Activated naive CD4-positive, alpha-beta T cell treated with anti-CD3 and anti-CD28 coated beads, Interleukin-2, amount 50 U/mL, for 24 hours (primary cell): ENCODE results near the gene DNER.
"Not testable (repeated sequence)": the region's sequence is repeated elsewhere in the genome, so short reads cannot be mapped to it uniquely, and the experiment has no call there.

Source experiments
- H3K27ac Mint-ChIP-seq: one replicate; pipeline ENCODE4 v1.8.0; 2021; ENCODE audit warnings: mild to moderate bottlenecking, mixed read lengths
- H3K27me3 Mint-ChIP-seq: one replicate; pipeline ENCODE4 v1.8.0; 2021; ENCODE audit warnings: mixed read lengths
- H3K36me3 Mint-ChIP-seq: one replicate; pipeline ENCODE4 v1.8.0; 2021; ENCODE audit warnings: mixed read lengths
- H3K4me1 Mint-ChIP-seq: one replicate; pipeline ENCODE4 v1.8.0; 2021; ENCODE audit warnings: mixed read lengths
- H3K4me3 Mint-ChIP-seq: one replicate; pipeline ENCODE4 v1.8.0; 2021; ENCODE audit warnings: mild to moderate bottlenecking, mixed read lengths
- H3K9me3 Mint-ChIP-seq: one replicate; pipeline ENCODE4 v1.8.0; 2021; ENCODE audit warnings: mixed read lengths

Gene DNER

GRCh38 chr2:229376866-229377265 is 337.5 kb downstream of the DNER start:
- H3K4me3 Mint-ChIP-seq = no peak overlapping the region
- H3K27me3 Mint-ChIP-seq = peaks cover 8% of the 10 kb centered on the region
- H3K27ac Mint-ChIP-seq = no peak overlapping the region
- H3K4me1 Mint-ChIP-seq = no peaks in the 10 kb centered on the region
- no peaks in the 10 kb centered on the region for H3K36me3 Mint-ChIP-seq
- peaks cover 5% of the 10 kb centered on the region for H3K9me3 Mint-ChIP-seq

DNA sequence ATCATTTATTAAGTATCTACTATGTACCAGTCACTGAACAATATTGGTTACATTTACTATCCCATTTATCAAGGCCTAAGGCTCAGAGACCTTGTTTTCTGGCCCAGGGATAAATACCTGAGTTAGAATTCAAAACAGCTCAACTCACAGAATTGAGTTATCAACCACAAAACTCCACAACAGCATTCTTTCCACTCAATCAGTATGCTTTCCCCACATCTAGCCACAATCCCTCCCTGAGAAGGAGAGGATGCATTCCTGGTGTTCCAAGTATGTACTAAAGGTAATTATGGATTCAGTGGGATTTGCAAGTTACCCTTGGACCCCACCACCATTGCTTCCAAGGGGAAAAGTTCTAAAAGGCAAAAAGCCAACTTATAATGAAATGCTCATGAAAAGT is 339.1 kb downstream of the DNER start:
- Mint-ChIP-seq H3K4me1 (no peaks in the 10 kb centered on the region), H3K36me3 (no peaks in the 10 kb centered on the region), H3K27ac (no peak overlapping the region), H3K27me3 (peaks cover 10% of the 10 kb centered on the region), H3K9me3 (peaks cover 5% of the 10 kb centered on the region), H3K4me3 (no peak overlapping the region)

- H3K4me1 Mint-ChIP-seq, H3K27ac Mint-ChIP-seq, H3K4me3 Mint-ChIP-seq, H3K9me3 Mint-ChIP-seq, H3K36me3 Mint-ChIP-seq, H3K27me3 Mint-ChIP-seq: not testable (repeated sequence)
Observed at GRCh38 chr2:229373311-229373710, 341.0 kb downstream of the DNER start.

- Mint-ChIP-seq H3K27me3 (peaks cover 7% of the 10 kb centered on the region), H3K4me3 (no peak overlapping the region), H3K9me3 (no peaks in the 10 kb centered on the region), H3K36me3 (no peaks in the 10 kb centered on the region), H3K4me1 (no peaks in the 10 kb centered on the region), H3K27ac (no peak overlapping the region)
Observed at GRCh38 chr2:229372207-229372606, 342.1 kb downstream of the DNER start.

- Mint-ChIP-seq H3K27ac (no peak overlapping the region), H3K9me3 (no peaks in the 10 kb centered on the region), H3K27me3 (peaks cover 7% of the 10 kb centered on the region), H3K4me1 (no peaks in the 10 kb centered on the region), H3K4me3 (no peak overlapping the region), H3K36me3 (no peaks in the 10 kb centered on the region)
Observed at GRCh38 chr2:229371086-229371485, 343.3 kb downstream of the DNER start.

GRCh38 chr2:229370509-229370908 is 343.8 kb downstream of the DNER start:
- H3K9me3 Mint-ChIP-seq = no peaks in the 10 kb centered on the region

DNA sequence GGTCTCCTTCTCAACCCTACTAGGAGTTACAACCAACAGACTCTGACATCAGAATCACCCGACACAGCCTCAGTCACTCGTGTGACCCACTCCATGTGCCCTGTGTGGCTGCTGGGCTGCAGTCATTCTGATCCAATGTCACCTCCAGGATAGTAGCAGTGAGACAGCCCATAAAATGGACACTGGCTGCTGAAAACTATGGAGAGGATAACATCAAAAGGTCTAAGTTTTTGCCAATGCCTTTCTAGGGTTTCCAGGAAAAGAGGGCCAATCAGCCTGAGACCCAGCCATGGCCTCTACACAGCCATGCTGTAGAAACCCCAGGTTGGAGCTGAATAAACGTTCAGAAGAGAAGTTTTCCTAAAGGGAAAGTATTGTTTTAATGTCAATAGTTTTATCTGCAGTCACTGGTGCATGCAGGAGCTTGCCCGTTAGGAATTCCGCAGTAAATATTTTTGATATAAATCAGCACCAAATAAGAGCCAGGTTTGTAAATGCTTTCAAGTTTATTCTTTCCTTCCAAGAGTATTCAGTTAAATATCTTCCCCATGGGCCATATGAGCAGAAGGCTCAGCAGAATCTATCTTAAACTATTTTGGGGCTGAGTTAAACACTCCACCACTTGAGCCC is 351.1 kb downstream of the DNER start:
- Mint-ChIP-seq H3K27ac (no peak overlapping the region), H3K36me3 (no peaks in the 10 kb centered on the region), H3K4me1 (no peaks in the 10 kb centered on the region), H3K27me3 (no peaks in the 10 kb centered on the region), H3K9me3 (no peaks in the 10 kb centered on the region), H3K4me3 (no peak overlapping the region)

More at GRCh38 chr2:229370509-229370908, 343.8 kb downstream of the DNER start:
- Mint-ChIP-seq H3K36me3 (no peaks in the 10 kb centered on the region), H3K27ac (no peak overlapping the region), H3K4me1 (no peaks in the 10 kb centered on the region), H3K27me3 (peaks cover 5% of the 10 kb centered on the region), H3K4me3 (no peak overlapping the region)

DNA sequence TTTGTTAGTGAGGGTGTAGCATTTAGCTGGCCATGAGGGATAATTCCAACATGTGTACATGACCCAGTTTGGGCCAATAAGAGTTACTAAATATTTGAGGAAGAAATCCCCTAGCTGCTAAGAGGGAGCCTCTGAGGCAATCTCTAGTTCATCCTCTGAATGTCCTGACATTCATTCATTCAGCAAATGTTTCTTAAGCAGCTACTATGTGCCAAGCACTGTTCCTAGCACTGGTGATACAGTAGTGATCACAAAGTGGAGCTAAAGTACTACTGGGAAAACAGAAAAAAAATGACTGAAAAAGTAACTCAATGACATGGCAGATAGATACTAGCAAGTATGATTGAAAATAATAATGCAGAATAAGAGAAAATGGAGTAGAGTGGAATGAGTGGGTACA is 363.5 kb downstream of the DNER start:
- peaks cover 3% of the 10 kb centered on the region for H3K27me3 Mint-ChIP-seq
- H3K36me3 Mint-ChIP-seq = no peaks in the 10 kb centered on the region
- no peaks in the 10 kb centered on the region for H3K4me1 Mint-ChIP-seq

GRCh38 chr2:229350117-229350805 is 364.1 kb downstream of the DNER start:
- no peak overlapping the region for H3K27ac Mint-ChIP-seq
- H3K4me3 Mint-ChIP-seq = no peak overlapping the region
- peaks cover 3% of the 10 kb centered on the region for H3K27me3 Mint-ChIP-seq
- no peaks in the 10 kb centered on the region for H3K36me3 Mint-ChIP-seq
- H3K4me1 Mint-ChIP-seq = no peaks in the 10 kb centered on the region
- H3K9me3 Mint-ChIP-seq = no peaks in the 10 kb centered on the region

More for the DNA sequence above, 363.5 kb downstream of the DNER start:
- Mint-ChIP-seq H3K4me3 (no peak overlapping the region), H3K9me3 (no peaks in the 10 kb centered on the region), H3K27ac (no peak overlapping the region)

DNA sequence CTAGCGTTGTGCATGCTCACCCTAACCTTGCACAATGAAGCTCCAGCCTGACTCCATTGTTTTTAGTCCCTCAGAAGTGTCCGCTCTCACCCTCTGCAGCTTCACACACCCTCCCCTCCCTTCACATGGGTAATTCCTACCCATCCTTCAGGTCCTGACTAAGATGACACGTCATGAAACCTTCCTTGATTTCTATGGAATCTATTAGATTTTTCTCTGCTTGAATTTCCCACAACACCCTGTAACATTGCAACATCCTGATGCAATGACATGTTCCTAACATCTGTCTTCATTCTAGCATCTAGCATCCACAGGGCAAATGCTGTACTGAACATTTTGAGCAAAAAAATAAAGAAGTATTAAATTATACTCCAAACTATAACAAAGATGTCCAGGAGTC is 366.2 kb downstream of the DNER start:
- Mint-ChIP-seq H3K27ac (no peak overlapping the region), H3K9me3 (no peaks in the 10 kb centered on the region), H3K36me3 (no peaks in the 10 kb centered on the region)

GRCh38 chr2:229346816-229347540 is 367.4 kb downstream of the DNER start:
- peaks cover 3% of the 10 kb centered on the region for H3K27me3 Mint-ChIP-seq
- no peaks in the 10 kb centered on the region for H3K4me1 Mint-ChIP-seq
- H3K27ac Mint-ChIP-seq = no peak overlapping the region
- H3K9me3 Mint-ChIP-seq = no peaks in the 10 kb centered on the region
- no peak overlapping the region for H3K4me3 Mint-ChIP-seq
- no peaks in the 10 kb centered on the region for H3K36me3 Mint-ChIP-seq

More for the DNA sequence above, 366.2 kb downstream of the DNER start:
- H3K27me3 Mint-ChIP-seq = peaks cover 3% of the 10 kb centered on the region
- no peak overlapping the region for H3K4me3 Mint-ChIP-seq
- no peaks in the 10 kb centered on the region for H3K4me1 Mint-ChIP-seq

GRCh38 chr2:229344955-229345354 is 369.4 kb downstream of the DNER start:
- Mint-ChIP-seq H3K27ac (no peak overlapping the region), H3K4me1 (no peaks in the 10 kb centered on the region), H3K9me3 (no peaks in the 10 kb centered on the region), H3K27me3 (peaks cover 3% of the 10 kb centered on the region), H3K36me3 (no peaks in the 10 kb centered on the region), H3K4me3 (no peak overlapping the region)

- peaks cover 1% of the 10 kb centered on the region for H3K27me3 Mint-ChIP-seq
- H3K36me3 Mint-ChIP-seq = no peaks in the 10 kb centered on the region
Observed at GRCh38 chr2:229344151-229344551, 370.2 kb downstream of the DNER start.

GRCh38 chr2:229343661-229344060 is 370.7 kb downstream of the DNER start:
- H3K9me3 Mint-ChIP-seq = no peaks in the 10 kb centered on the region
- H3K4me1 Mint-ChIP-seq = no peaks in the 10 kb centered on the region
- no peak overlapping the region for H3K27ac Mint-ChIP-seq
- no peak overlapping the region for H3K4me3 Mint-ChIP-seq
- no peaks in the 10 kb centered on the region for H3K36me3 Mint-ChIP-seq
- no peaks in the 10 kb centered on the region for H3K27me3 Mint-ChIP-seq

More at GRCh38 chr2:229344151-229344551, 370.2 kb downstream of the DNER start:
- no peaks in the 10 kb centered on the region for H3K4me1 Mint-ChIP-seq
- H3K9me3 Mint-ChIP-seq = no peaks in the 10 kb centered on the region
- H3K27ac Mint-ChIP-seq = no peak overlapping the region
- H3K4me3 Mint-ChIP-seq = no peak overlapping the region

- no peak overlapping the region for H3K4me3 Mint-ChIP-seq
- no peaks in the 10 kb centered on the region for H3K4me1 Mint-ChIP-seq
- H3K9me3 Mint-ChIP-seq = no peaks in the 10 kb centered on the region
- H3K27ac Mint-ChIP-seq = no peak overlapping the region
- no peaks in the 10 kb centered on the region for H3K27me3 Mint-ChIP-seq
- no peaks in the 10 kb centered on the region for H3K36me3 Mint-ChIP-seq
Observed at GRCh38 chr2:229342376-229342775, 372.0 kb downstream of the DNER start.

DNA sequence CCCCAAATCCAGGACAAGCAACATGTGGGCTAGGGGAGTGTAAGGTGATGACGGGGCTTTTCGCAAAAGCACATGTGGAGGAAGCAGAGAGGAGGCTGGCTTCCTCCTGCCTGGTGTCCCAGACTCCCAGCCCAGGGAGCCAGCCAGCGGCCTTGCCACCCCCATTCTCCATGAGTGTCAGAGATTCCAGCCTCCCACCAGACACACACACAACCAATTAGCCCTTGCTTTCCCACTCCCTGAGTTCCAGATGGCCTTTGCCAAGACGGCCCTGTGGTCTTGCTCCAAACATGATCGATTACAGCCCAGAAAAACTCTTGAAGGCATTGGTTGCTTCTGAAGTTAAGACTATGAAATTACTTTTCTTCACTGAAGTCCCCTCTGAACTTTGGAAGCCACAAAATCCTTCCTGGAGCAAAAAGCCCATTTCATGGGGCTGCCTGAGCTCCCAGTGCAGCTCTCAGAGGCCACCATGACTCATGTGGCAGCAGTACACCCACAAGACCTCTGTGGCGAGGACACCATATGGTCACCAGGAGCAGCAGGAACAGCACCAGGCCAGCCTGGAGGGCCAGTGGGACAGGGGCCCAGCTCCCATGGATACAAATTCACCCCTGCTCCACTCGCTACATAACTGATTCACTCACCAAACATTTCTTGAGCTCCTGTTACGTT is 374.1 kb downstream of the DNER start:
- H3K9me3 Mint-ChIP-seq = no peaks in the 10 kb centered on the region
- H3K36me3 Mint-ChIP-seq = no peaks in the 10 kb centered on the region
- no peak overlapping the region for H3K4me3 Mint-ChIP-seq
- H3K27ac Mint-ChIP-seq = no peak overlapping the region
- no peaks in the 10 kb centered on the region for H3K27me3 Mint-ChIP-seq
- no peaks in the 10 kb centered on the region for H3K4me1 Mint-ChIP-seq
